Measurements from ENCODE around the gene MERTK. TPM values are rescaled to one million over a fixed set of nuclear protein-coding genes. Genes with fewer than 3 reads are reported as not detected.
A peak's percentile ranks its signal among the peaks of the same experiment; 100 is the strongest.

The MERTK gene
- total and polyA plus RNA-seq, 2 of the 13 experiments (the other 11 are each of a cell fraction or from before 2014, with no cell fraction given): 37.3 to 44.7 TPM

GRCh38 chr2:112019569-112019982, 121.2 kb downstream of the MERTK start:
- Histone ChIP-seq H3K27me3 (ENCODE audit: control insufficient read depth in 1 of 2, insufficient read depth in 2 of 2, low read length in 2 of 2) (no peaks in the 10 kb centered on the region), H2AFZ (ENCODE audit: low read length) (no peak overlapping the region), H3K79me2 (ENCODE audit: insufficient read depth, low read length) (no peaks in the 10 kb centered on the region), H3K4me3 (replicated peaks in 1 of 3; ENCODE audit: insufficient read depth in 1 of 3, low read depth in 2 of 3, low read length in 3 of 3) (no peak overlapping the region), H3K4me1 (ENCODE audit: insufficient read depth, low read length) (peaks cover 18% of the 10 kb centered on the region), H3K27ac (ENCODE audit: extremely low read length, insufficient read depth, low read length) (no peak overlapping the region), H4K20me1 (ENCODE audit: insufficient read depth, low read length) (no peaks in the 10 kb centered on the region), H3K36me3 (replicated peaks in 1 of 2; ENCODE audit: control insufficient read depth in 1 of 2, insufficient read depth in 2 of 2, low read length in 2 of 2) (peaks cover 27 to 48% of the 10 kb centered on the region in 2 experiments), H3K9me3 (ENCODE audit: low read length) (no peaks in the 10 kb centered on the region), H3K4me2 (ENCODE audit: low read depth, low read length) (0 out of 2 replicates have a peak overlapping the region, but pooled peaks have one; percentile 13), H3K9ac (ENCODE audit: insufficient read depth, low read depth, low read length) (no peak overlapping the region)
- POLR2A ChIA-PET: interaction anchor here (0.7 to 1.3 kb wide), 2 partner anchors 35 to 121 kb away, joined by 3 to 6 read pairs; partner anchors contain the start of genes MERTK and TMEM87B
- no TSS peak for BruUV-seq (replicated peaks)
- TF ChIP-seq ZNF83 (CRISPR knock-in tag; IDR thresholded peaks at IDR 0.05; ENCODE audit: borderline replicate concordance): no peak
- 0 out of 2 replicates have a peak, but pooled peaks have one; percentile 65 for TF ChIP-seq ZNF281 (CRISPR knock-in tag; IDR thresholded peaks at IDR 0.05; ENCODE audit: borderline replicate concordance)
- TF ChIP-seq ZNF850 (CRISPR knock-in tag; conservative IDR thresholded peaks at IDR 0.05): no peak
- peak; percentile 55 for TF ChIP-seq RBM22 (optimal IDR thresholded peaks at IDR 0.05; ENCODE audit: low read length)
- TF ChIP-seq RCOR2 (CRISPR knock-in tag; IDR thresholded peaks at IDR 0.05): no peak
- no peak for DNase-seq (ENCODE audit: low spot score)
- intact Hi-C loops (cut with micrococcal nuclease; ENCODE audit: unreplicated experiment) (no loop called here), in situ Hi-C loops (cut with HindIII; ENCODE audit: extremely low pct_ligation_motif_present, low pct_unique_long_range_greater_than_20kb) (no loop called here)
- CTCF ChIA-PET (ENCODE audit: low intra/inter-chr PET ratio, low total read pairs): no interaction called here
- FAIRE-seq: no peak
- ATAC-seq: peak; percentile 36; the same call in 2 of the 3 replicates
- 79% methylated on average over 4 of the region's 4 CpGs for WGBS (ENCODE audit: low lambda C conversion rate)

GRCh38 chr2:112020561-112020960, 122.2 kb downstream of the MERTK start:
- Histone ChIP-seq H3K79me2 (ENCODE audit: insufficient read depth, low read length) (no peaks in the 10 kb centered on the region), H3K27me3 (ENCODE audit: control insufficient read depth in 1 of 2, insufficient read depth in 2 of 2, low read length in 2 of 2) (no peaks in the 10 kb centered on the region), H3K4me1 (ENCODE audit: insufficient read depth, low read length) (peaks cover 18% of the 10 kb centered on the region), H4K20me1 (ENCODE audit: insufficient read depth, low read length) (no peaks in the 10 kb centered on the region), H3K9ac (ENCODE audit: insufficient read depth, low read depth, low read length) (no peak overlapping the region), H2AFZ (ENCODE audit: low read length) (no peak overlapping the region), H3K27ac (ENCODE audit: extremely low read length, insufficient read depth, low read length) (no peak overlapping the region), H3K36me3 (replicated peaks in 1 of 2; ENCODE audit: control insufficient read depth in 1 of 2, insufficient read depth in 2 of 2, low read length in 2 of 2) (peaks cover 33 to 50% of the 10 kb centered on the region in 2 experiments), H3K4me2 (ENCODE audit: low read depth, low read length) (no peak overlapping the region), H3K4me3 (replicated peaks in 1 of 3; ENCODE audit: insufficient read depth in 1 of 3, low read depth in 2 of 3, low read length in 3 of 3) (no peak overlapping the region), H3K9me3 (ENCODE audit: low read length) (no peaks in the 10 kb centered on the region)
- DNase-seq (ENCODE audit: low spot score) (no peak), ATAC-seq (peak; percentile 81), FAIRE-seq (no peak)
- ChIA-PET POLR2A (no interaction called here), CTCF (ENCODE audit: low intra/inter-chr PET ratio, low total read pairs) (no interaction called here)
- in situ Hi-C loops (cut with HindIII; ENCODE audit: extremely low pct_ligation_motif_present, low pct_unique_long_range_greater_than_20kb) (no loop called here), intact Hi-C loops (cut with micrococcal nuclease; ENCODE audit: unreplicated experiment) (no loop called here)
- TF ChIP-seq IKZF5 (CRISPR knock-in tag; IDR thresholded peaks at IDR 0.05) (no peak), SRSF4 (IDR thresholded peaks at IDR 0.05; ENCODE audit: low read depth, low read length, poor library complexity, severe bottlenecking) (no peak), STAG1 (CRISPR knock-in tag; IDR thresholded peaks at IDR 0.05) (peak; percentile 32; the same call in 1 of the 2 replicates), SMAD9 (CRISPR knock-in tag; IDR thresholded peaks at IDR 0.05) (no peak), SMC3 (IDR thresholded peaks at IDR 0.05; ENCODE audit: low read length) (peak; percentile 40; the same call in 1 of the 2 replicates)
- TF ChIP-seq, protein P1, sequence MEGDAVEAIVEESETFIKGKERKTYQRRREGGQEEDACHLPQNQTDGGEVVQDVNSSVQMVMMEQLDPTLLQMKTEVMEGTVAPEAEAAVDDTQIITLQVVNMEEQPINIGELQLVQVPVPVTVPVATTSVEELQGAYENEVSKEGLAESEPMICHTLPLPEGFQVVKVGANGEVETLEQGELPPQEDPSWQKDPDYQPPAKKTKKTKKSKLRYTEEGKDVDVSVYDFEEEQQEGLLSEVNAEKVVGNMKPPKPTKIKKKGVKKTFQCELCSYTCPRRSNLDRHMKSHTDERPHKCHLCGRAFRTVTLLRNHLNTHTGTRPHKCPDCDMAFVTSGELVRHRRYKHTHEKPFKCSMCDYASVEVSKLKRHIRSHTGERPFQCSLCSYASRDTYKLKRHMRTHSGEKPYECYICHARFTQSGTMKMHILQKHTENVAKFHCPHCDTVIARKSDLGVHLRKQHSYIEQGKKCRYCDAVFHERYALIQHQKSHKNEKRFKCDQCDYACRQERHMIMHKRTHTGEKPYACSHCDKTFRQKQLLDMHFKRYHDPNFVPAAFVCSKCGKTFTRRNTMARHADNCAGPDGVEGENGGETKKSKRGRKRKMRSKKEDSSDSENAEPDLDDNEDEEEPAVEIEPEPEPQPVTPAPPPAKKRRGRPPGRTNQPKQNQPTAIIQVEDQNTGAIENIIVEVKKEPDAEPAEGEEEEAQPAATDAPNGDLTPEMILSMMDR (CRISPR knock-in tag; IDR thresholded peaks at IDR 0.05): peak; percentile 17; the same call in 1 of the 2 replicates
- no TSS peak for BruUV-seq (replicated peaks)
- 87% methylated on average over 3 of the region's 3 CpGs for WGBS (ENCODE audit: low lambda C conversion rate)
